HTR-8/SVneo (cell line): ENCODE results near the gene ALDH5A1.
A peak's percentile ranks its signal among the peaks of the same experiment; 100 is the strongest.
"Not testable (repeated sequence)": the region's sequence is repeated elsewhere in the genome, so short reads cannot be mapped to it uniquely, and the experiment has no call there.

Experiments
- DNase-seq: peaks from one replicate; pipeline ENCODE4 v3.0.0; 2011; ENCODE audit warnings: low spot score, mixed read lengths; ENCODE audit not compliant: insufficient read length
- FAIRE-seq: peaks from 2 replicates; lab custom pipeline; 2011; peaks lifted over from hg19 to GRCh38; lab: Jason Lieb, UNC

Gene ALDH5A1

GRCh38 chr6:24484657-24485323 lies 10.0 kb upstream of the ALDH5A1 start:
- FAIRE-seq, result no peak
- no peak for DNase-seq

GRCh38 chr6:24486065-24486464 lies 8.7 kb upstream of the ALDH5A1 start:
- DNase-seq (no peak), FAIRE-seq (no peak)

GRCh38 chr6:24489470-24489869 lies 5.3 kb upstream of the ALDH5A1 start, which contains the start of gene GPLD1:
TSS of gene GPLD1 (minus strand) at chr6:24489578. CDS start at chr6:24489511, 67 bp downstream.
- FAIRE-seq, result no peak
- no peak for DNase-seq

GRCh38 chr6:24489881-24490280 lies 4.9 kb upstream of the ALDH5A1 start:
- DNase-seq (no peak), FAIRE-seq (no peak)

- no peak for DNase-seq
- FAIRE-seq, result no peak
Measured at GRCh38 chr6:24490948-24491347, 3.8 kb upstream of the ALDH5A1 start.

GRCh38 chr6:24492475-24492874 lies 2.3 kb upstream of the ALDH5A1 start:
- FAIRE-seq (no peak), DNase-seq (no peak)

GRCh38 chr6:24493945-24494820 lies 586 bp upstream of the ALDH5A1 start:
- FAIRE-seq (no peak), DNase-seq (no peak)

- FAIRE-seq, result no peak
Measured at GRCh38 chr6:24497254-24497970, 2.6 kb downstream of the ALDH5A1 start.

GRCh38 chr6:24500683-24501082 lies 5.9 kb downstream of the ALDH5A1 start:
- DNase-seq (no peak), FAIRE-seq (no peak)

More at GRCh38 chr6:24497254-24497970, 2.6 kb downstream of the ALDH5A1 start:
- no peak for DNase-seq

GRCh38 chr6:24501374-24501773 lies 6.6 kb downstream of the ALDH5A1 start:
- no peak for DNase-seq
- peak; percentile 78 for FAIRE-seq

GRCh38 chr6:24501914-24502313 lies 7.1 kb downstream of the ALDH5A1 start:
- no peak for FAIRE-seq
- no peak for DNase-seq

- no peak for FAIRE-seq
- DNase-seq, result no peak
Measured at GRCh38 chr6:24504287-24504648, 9.5 kb downstream of the ALDH5A1 start.

GRCh38 chr6:24504649-24505586 lies 10.1 kb downstream of the ALDH5A1 start:
- no peak for DNase-seq
- no peak for FAIRE-seq

GRCh38 chr6:24506814-24507520 lies 12.2 kb downstream of the ALDH5A1 start:
- DNase-seq (no peak), FAIRE-seq (no peak)

GRCh38 chr6:24511976-24512375 lies 17.2 kb downstream of the ALDH5A1 start:
- not testable (repeated sequence) for DNase-seq, FAIRE-seq

- DNase-seq, result no peak
- FAIRE-seq, result no peak
Measured at GRCh38 chr6:24513602-24514001, 18.8 kb downstream of the ALDH5A1 start.

- DNase-seq (no peak), FAIRE-seq (no peak)
Measured at GRCh38 chr6:24517659-24518543, 23.1 kb downstream of the ALDH5A1 start.

- peak; percentile 63 for DNase-seq
- no peak for FAIRE-seq
Measured at GRCh38 chr6:24520929-24521546, 26.3 kb downstream of the ALDH5A1 start.
